ENCODE data around the gene PDE8B. TPM values are rescaled to one million over a fixed set of nuclear protein-coding genes. Genes with fewer than 3 reads are reported as not detected.

Gene PDE8B
- polyA plus RNA-seq, 1 of the 3 experiments (the other 2 are of a cell fraction), result not detected

DNA sequence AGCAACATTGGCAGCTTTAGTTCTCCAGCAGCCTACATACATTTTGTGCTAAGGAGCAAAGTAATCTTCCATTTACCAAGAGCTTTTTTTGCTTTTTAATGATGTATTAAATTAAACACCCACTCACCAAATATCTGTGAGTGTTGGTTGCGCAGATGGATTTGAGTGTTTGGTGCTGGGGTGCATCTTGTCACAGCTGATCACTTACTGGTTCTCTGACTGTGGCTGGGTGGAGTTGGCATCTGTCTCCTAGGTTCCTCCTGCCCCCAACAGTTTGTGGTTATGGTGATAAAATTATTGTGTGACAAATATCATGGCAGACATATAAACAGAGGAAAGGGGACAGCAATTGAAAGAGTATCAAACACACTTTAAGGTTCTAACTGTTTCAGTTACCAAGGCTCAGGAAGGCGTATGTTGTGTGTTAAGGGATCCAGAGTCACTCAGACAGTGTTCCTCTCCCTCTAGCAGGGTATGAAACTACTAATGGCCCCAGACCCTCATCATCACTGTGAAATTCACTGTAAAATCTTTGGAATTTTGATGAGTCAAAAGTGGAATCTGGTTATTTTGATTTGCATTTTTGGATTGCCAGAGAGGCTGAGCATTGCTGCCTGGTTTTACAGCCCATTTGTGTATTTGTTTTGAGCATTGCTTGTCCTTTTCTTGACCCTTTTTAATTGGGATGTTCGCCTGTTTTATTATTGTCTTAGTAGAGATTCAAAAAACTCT lies 81.7 kb downstream of the PDE8B start:
- H2AFZ ChIP-seq (ENCODE audit: low read depth), result no peak overlapping the region
- no peak overlapping the region for H3K9ac ChIP-seq
- H3K27me3 ChIP-seq (ENCODE audit: insufficient read depth), result no peaks in the 10 kb centered on the region
- H4K20me1 ChIP-seq (ENCODE audit: insufficient read depth), result no peaks in the 10 kb centered on the region
- WGBS (ENCODE audit: low lambda C conversion rate), result 55% methylated on average over 3 of the region's 3 CpGs
- TF ChIP-seq MEF2A (IDR thresholded peaks at IDR 0.05; ENCODE audit: borderline replicate concordance, low read depth) (no peak), POLR2AphosphoS5 (IDR thresholded peaks at IDR 0.05; ENCODE audit: low read depth, low read length) (no peak), FOXM1 (IDR thresholded peaks at IDR 0.05; ENCODE audit: low read depth) (no peak), RFX5 (IDR thresholded peaks at IDR 0.05; ENCODE audit: low read length) (no peak), IRF3 (IDR thresholded peaks at IDR 0.05; ENCODE audit: low read depth, low read length) (no peak), NRF1 (IDR thresholded peaks at IDR 0.05; ENCODE audit: low read depth, low read length) (no peak), SIN3A (IDR thresholded peaks at IDR 0.05; ENCODE audit: borderline replicate concordance, low read depth, low read length) (no peak), MXI1 (IDR thresholded peaks at IDR 0.05; ENCODE audit: low read depth, low read length) (no peak), TEAD4 (IDR thresholded peaks at IDR 0.05; ENCODE audit: borderline replicate concordance, insufficient read depth) (no peak), TCF12 (IDR thresholded peaks at IDR 0.05) (no peak), EZH2phosphoT487 (IDR thresholded peaks at IDR 0.05; ENCODE audit: borderline replicate concordance, low read depth) (no peak), TAF1 (IDR thresholded peaks at IDR 0.05; ENCODE audit: borderline replicate concordance, low read depth, low read length) (no peak), PBX3 (IDR thresholded peaks at IDR 0.05) (no peak), SMC3 (IDR thresholded peaks at IDR 0.05; ENCODE audit: low read depth, low read length) (no peak), RXRA (IDR thresholded peaks at IDR 0.05; ENCODE audit: borderline replicate concordance, low read depth) (no peak)
- TF ChIP-seq, protein P1, sequence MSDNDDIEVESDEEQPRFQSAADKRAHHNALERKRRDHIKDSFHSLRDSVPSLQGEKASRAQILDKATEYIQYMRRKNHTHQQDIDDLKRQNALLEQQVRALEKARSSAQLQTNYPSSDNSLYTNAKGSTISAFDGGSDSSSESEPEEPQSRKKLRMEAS (IDR thresholded peaks at IDR 0.05; ENCODE audit: low read depth), result no peak
- H3K27ac ChIP-seq (ENCODE audit: low read depth in 2 of 2, low read length in 1 of 2), result no peak overlapping the region
- H3K9me3 ChIP-seq, result no peaks in the 10 kb centered on the region
- no peaks in the 10 kb centered on the region for H3F3A ChIP-seq (replicated peaks; ENCODE audit: insufficient read depth)
- H3K4me2 ChIP-seq, result no peak overlapping the region
- ChIA-PET CTCF (no interaction called here), POLR2A (interaction anchor here (0.6 kb wide), 1 partner anchor 63 kb away, joined by 4 read pairs; no protein-coding TSS in a partner anchor)
- H3K4me1 ChIP-seq (ENCODE audit: control insufficient read depth in 1 of 2, insufficient read depth in 2 of 2, low read depth in 1 of 2, low read length in 1 of 2), result no peaks in the 10 kb centered on the region; a peak in 1 of 4 replicates
- H3K79me2 ChIP-seq (ENCODE audit: insufficient read depth), result no peaks in the 10 kb centered on the region
- no peak overlapping the region for H3K4me3 ChIP-seq (ENCODE audit: low read depth in 2 of 2, low read length in 1 of 2)
- DNase-seq, result no peak
- no peaks in the 10 kb centered on the region for H3K9me2 ChIP-seq
- H3K36me3 ChIP-seq (replicated peaks in 1 of 2; ENCODE audit: control insufficient read depth in 1 of 2, insufficient read depth in 2 of 2, low read length in 1 of 2), result no peaks in the 10 kb centered on the region

GRCh38 chr5:77294185-77294584 lies 83.7 kb downstream of the PDE8B start:
- DNase-seq, result no peak
- Histone ChIP-seq H3F3A (replicated peaks; ENCODE audit: insufficient read depth) (no peaks in the 10 kb centered on the region), H2AFZ (ENCODE audit: low read depth) (no peak overlapping the region), H3K79me2 (ENCODE audit: insufficient read depth) (no peaks in the 10 kb centered on the region), H3K9me2 (no peaks in the 10 kb centered on the region), H3K9me3 (no peaks in the 10 kb centered on the region), H3K9ac (no peak overlapping the region), H3K4me1 (ENCODE audit: control insufficient read depth in 1 of 2, insufficient read depth in 2 of 2, low read depth in 1 of 2, low read length in 1 of 2) (no peaks in the 10 kb centered on the region; a peak in 1 of 4 replicates), H3K36me3 (replicated peaks in 1 of 2; ENCODE audit: control insufficient read depth in 1 of 2, insufficient read depth in 2 of 2, low read length in 1 of 2) (no peaks in the 10 kb centered on the region), H3K4me2 (no peak overlapping the region), H3K27ac (ENCODE audit: low read depth in 2 of 2, low read length in 1 of 2) (no peak overlapping the region), H4K20me1 (ENCODE audit: insufficient read depth) (no peaks in the 10 kb centered on the region), H3K27me3 (ENCODE audit: insufficient read depth) (no peaks in the 10 kb centered on the region), H3K4me3 (ENCODE audit: low read depth in 2 of 2, low read length in 1 of 2) (no peak overlapping the region)
- ChIA-PET POLR2A (no interaction called here), CTCF (no interaction called here)
- 42% methylated on average over 3 of the region's 3 CpGs for WGBS (ENCODE audit: low lambda C conversion rate)
- no peak for TF ChIP-seq POLR2AphosphoS5 (IDR thresholded peaks at IDR 0.05; ENCODE audit: low read depth, low read length)
- no peak for TF ChIP-seq TCF12 (IDR thresholded peaks at IDR 0.05)
- TF ChIP-seq YY1 (IDR thresholded peaks at IDR 0.05; ENCODE audit: low read depth), result no peak
- no peak for TF ChIP-seq USF1 (IDR thresholded peaks at IDR 0.05; ENCODE audit: borderline replicate concordance, low read depth)
- TF ChIP-seq RXRA (IDR thresholded peaks at IDR 0.05; ENCODE audit: borderline replicate concordance, low read depth), result no peak
- no peak for TF ChIP-seq JUND (IDR thresholded peaks at IDR 0.05)
- no peak for TF ChIP-seq SIN3A (IDR thresholded peaks at IDR 0.05; ENCODE audit: borderline replicate concordance, low read depth, low read length)
- no peak for TF ChIP-seq GABPA (IDR thresholded peaks at IDR 0.05; ENCODE audit: low read depth)
- TF ChIP-seq, protein P1 (IDR thresholded peaks at IDR 0.05; ENCODE audit: low read depth), result no peak
- no peak for TF ChIP-seq EZH2phosphoT487 (IDR thresholded peaks at IDR 0.05; ENCODE audit: borderline replicate concordance, low read depth)
- TF ChIP-seq SMC3 (IDR thresholded peaks at IDR 0.05; ENCODE audit: low read depth, low read length), result no peak

Measured in SK-N-SH (cell line).